HuH-7.5 (cell line): ENCODE results near the gene ARL5C.

Source experiments
- DNase-seq: peaks from one replicate; pipeline ENCODE4 v3.0.0; 2011; ENCODE audit warnings: low spot score

ARL5C gene

GRCh38 chr17:39107973-39108372 is 58.0 kb downstream of the ARL5C start:
- DNase-seq: no peak

GRCh38 chr17:39107155-39107554 is 58.8 kb downstream of the ARL5C start:
- DNase-seq: no peak
